Endothelial cell of umbilical vein (primary cell): ENCODE measurements around the gene RGS9. TPM values are rescaled to one million over a fixed set of nuclear protein-coding genes. Genes with fewer than 3 reads are reported as not detected.

Experiments
- BruUV-seq: library from RNA; stranded (reverse); fragments of 400-500 nt; replicated peaks from 2 replicates; lab custom pipeline; 2021; lab: Mats Ljungman, UMichigan
- CTCF ChIA-PET: fragments of 300-600, 350-600 bp; sonication (Branson Sonifier 250); formaldehyde crosslinking; loops from one replicate; lab custom pipeline; 2021; ENCODE audit warnings: antibody characterized with exemption, inconsistent platforms; lab: Charles Lee
- POLR2A ChIA-PET: fragments of 300-600, 350-600 bp; sonication (Branson Sonifier 250); formaldehyde crosslinking; loops from one replicate; lab custom pipeline; 2021; ENCODE audit warnings: antibody characterized with exemption, inconsistent platforms; lab: Charles Lee
- DNase-seq: peaks from one replicate; pipeline ENCODE4 v3.0.0-alpha.2; 2011; ENCODE audit warnings: low read depth, low spot score
- FAIRE-seq: peaks from 2 replicates; lab custom pipeline; 2011; peaks lifted over from hg19 to GRCh38; lab: Jason Lieb, UNC
- H2AFZ ChIP-seq: 2 replicates; pipeline ENCODE4 v1.6.0; 2012; ENCODE audit warnings: low read depth, low read length, control low read depth, inconsistent platforms
- H3K27ac ChIP-seq: 2 replicates; pipeline ENCODE4 v1.5.1; 2011; ENCODE audit warnings: low read depth, mild to moderate bottlenecking, control low read depth, low read length, moderate library complexity; ENCODE audit not compliant: insufficient read depth
- H3K27me3 ChIP-seq, 2 experiments: 2 replicates each; pipeline versions ENCODE4 v1.6.0 to v1.6.1; 2011; ENCODE audit warnings: low read length in 2 of 2, mixed read lengths in 1 of 2; ENCODE audit not compliant: control insufficient read depth in 2 of 2, insufficient read depth in 2 of 2
- H3K36me3 ChIP-seq, 2 experiments: 2 replicates in 1 of 2; 3 replicates in 1 of 2; pipeline ENCODE4 v1.5.1; 2011; ENCODE audit warnings: low read length in 2 of 2, mild to moderate bottlenecking in 1 of 2, moderate library complexity in 1 of 2; ENCODE audit not compliant: control insufficient read depth in 2 of 2, insufficient read depth in 2 of 2; ENCODE audit errors: extremely low read depth in 1 of 2
- H3K4me1 ChIP-seq: 3 replicates; pipeline ENCODE4 v1.5.1; 2011; ENCODE audit warnings: mild to moderate bottlenecking, low read length; ENCODE audit not compliant: control insufficient read depth, insufficient read depth; ENCODE audit errors: extremely low read depth
- H3K4me2 ChIP-seq: 2 replicates; pipeline ENCODE4 v1.6.1; 2011; ENCODE audit warnings: low read length, control low read depth, mixed read lengths; ENCODE audit not compliant: insufficient read depth
- H3K4me3 ChIP-seq, 3 experiments: fragments of 200-600 bp in 1 of 3; sonication (generic), shearing (Covaris generic) in 1 of 3; replicated peaks in 1 of 3; 2 replicates each; pipeline ENCODE4 v1.5.1; 2011 to 2016; ENCODE audit warnings: control low read depth in 3 of 3, low read length in 3 of 3, mild to moderate bottlenecking in 2 of 3, inconsistent platforms in 1 of 3, low read depth in 1 of 3, moderate library complexity in 1 of 3; ENCODE audit not compliant: insufficient read depth in 1 of 3
- H3K79me2 ChIP-seq: 2 replicates; pipeline ENCODE4 v1.6.0; 2012; ENCODE audit warnings: low read length, inconsistent platforms; ENCODE audit not compliant: control insufficient read depth, insufficient read depth
- H3K9ac ChIP-seq: replicated peaks from 2 replicates; pipeline ENCODE3; 2011; ENCODE audit warnings: low read length, control low read depth; ENCODE audit not compliant: insufficient read depth; ENCODE audit errors: extremely low read depth
- H3K9me1 ChIP-seq: replicated peaks from 3 replicates; pipeline ENCODE4 v1.6.0; 2011; ENCODE audit warnings: mild to moderate bottlenecking, low read length; ENCODE audit not compliant: control insufficient read depth, insufficient read depth; ENCODE audit errors: extremely low read depth
- H3K9me3 ChIP-seq: replicated peaks from 2 replicates; pipeline ENCODE4 v1.5.1; 2012; ENCODE audit warnings: low read length, inconsistent platforms; ENCODE audit not compliant: control insufficient read depth, insufficient read depth
- H4K20me1 ChIP-seq: replicated peaks from 2 replicates; pipeline ENCODE3; 2011; ENCODE audit warnings: mild to moderate bottlenecking, low read length; ENCODE audit not compliant: control insufficient read depth, insufficient read depth; ENCODE audit errors: extremely low read depth
- FOS ChIP-seq: IDR thresholded peaks from 2 replicates; pipeline ENCODE4 v1.6.1; 2011; ENCODE audit warnings: mild to moderate bottlenecking, low read length, moderate library complexity, borderline replicate concordance; ENCODE audit not compliant: insufficient read depth
- GATA2 ChIP-seq: IDR thresholded peaks from 2 replicates; pipeline ENCODE4 v1.7.0; 2011; ENCODE audit warnings: low read depth, mild to moderate bottlenecking, moderate library complexity, mixed read lengths, low read length; ENCODE audit not compliant: insufficient read length, insufficient read depth
- JUN ChIP-seq: IDR thresholded peaks from 2 replicates; pipeline ENCODE4 v1.6.1; 2011; ENCODE audit warnings: borderline replicate concordance, low read depth; ENCODE audit not compliant: insufficient read length, insufficient read depth
- POLR2A ChIP-seq: IDR thresholded peaks from 2 replicates; pipeline ENCODE4 v1.6.1; 2012; ENCODE audit warnings: low read depth, mild to moderate bottlenecking, control low read depth, low read length
- POLR2AphosphoS5 ChIP-seq: IDR thresholded peaks from 2 replicates; pipeline ENCODE4 v1.6.1; 2012; ENCODE audit warnings: low read depth, mild to moderate bottlenecking, control low read depth, low read length, moderate library complexity; ENCODE audit not compliant: insufficient read depth
- dilution Hi-C: fragments of 300-500 bp; cut with MboI; formaldehyde crosslinking; loops from one replicate; pipeline ENCODE4 v1.15.0; 2019; ENCODE audit warnings: low sequenced_read_pairs; ENCODE audit not compliant: extremely low pct_ligation_motif_present
- intact Hi-C: fragments of 100-400 bp; cut with micrococcal nuclease; formaldehyde crosslinking; loops from one replicate; pipeline ENCODE4 v1.10.0; 2022
- polyA plus RNA-seq, 4 experiments: library from polyadenylated mRNA; depleted of rRNA in 3 of 4; stranded (reverse) in 3 of 4; unstranded in 1 of 4; fragments of >200 nt; gene quantifications; 2 replicates each; pipeline versions ENCODE4 v1.2.1 to v1.2.3, GENCODE V29; 2011 to 2012; ENCODE audit warnings: missing spikeins in 1 of 4
- total RNA-seq: library from RNA; stranded (reverse); gene quantifications from 2 replicates; pipeline ENCODE4 v1.2.3, GENCODE V29; 2021
- TF ChIP-seq, protein P1 (sequence below): IDR thresholded peaks from 2 replicates; pipeline ENCODE4 v1.6.1; 2011; ENCODE audit not compliant: insufficient read depth, insufficient read length
- TF ChIP-seq, protein P2 (sequence below), 2 donors: IDR thresholded peaks; 1 replicate in 1 of 2; 2 replicates in 1 of 2; pipeline ENCODE4 v1.5.1; 2011; ENCODE audit warnings: low read length in 2 of 2, mild to moderate bottlenecking in 2 of 2, moderate library complexity in 2 of 2, control low read depth in 1 of 2, inconsistent platforms in 1 of 2, low read depth in 1 of 2; ENCODE audit not compliant: insufficient read depth in 1 of 2; ENCODE audit errors: extremely low read depth in 1 of 2

Gene RGS9
- total and polyA plus RNA-seq, 2 donors (not counting 3 experiments of a cell fraction or from before 2014, with no cell fraction given) = 0.61 to 1.4 TPM

DNA sequence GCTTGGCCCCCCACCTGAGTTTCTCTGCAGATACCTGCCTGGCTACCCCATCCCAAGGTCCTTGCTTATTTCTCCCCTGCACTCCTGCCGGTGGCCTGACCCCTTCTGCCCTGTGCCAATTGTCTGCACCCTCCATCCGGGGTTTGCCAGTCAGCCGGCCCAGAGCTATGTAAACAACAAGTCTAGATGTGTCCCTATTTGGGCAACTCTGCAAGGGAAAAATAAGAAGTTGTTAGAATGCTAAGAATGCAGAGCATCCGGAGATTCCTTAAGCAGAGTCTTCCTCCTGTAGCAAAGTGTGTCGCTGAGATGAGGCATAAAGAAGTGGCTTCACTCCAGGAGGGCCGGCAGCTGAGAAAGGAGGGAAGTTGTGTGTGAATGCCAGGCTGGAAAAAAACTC, 46.6 kb downstream of the RGS9 start:
- no TSS peak for BruUV-seq
- peak; percentile 29 for TF ChIP-seq FOS
- no peak for TF ChIP-seq JUN
- H3K36me3 ChIP-seq = no peaks in the 10 kb centered on the region
- peaks cover 28% of the 10 kb centered on the region for H3K4me1 ChIP-seq
- H3K9me1 ChIP-seq = no peaks in the 10 kb centered on the region
- DNase-seq (peak; percentile 51), FAIRE-seq (peak; percentile 88)
- H3K79me2 ChIP-seq = no peaks in the 10 kb centered on the region
- intact Hi-C loops (loop anchor here (1.0 kb wide), 1 partner anchor 12 kb away; no protein-coding TSS in a partner anchor), dilution Hi-C loops (no loop called here)
- no peaks in the 10 kb centered on the region for H4K20me1 ChIP-seq
- H3K4me2 ChIP-seq = peak overlapping the region; percentile 66
- H3K27ac ChIP-seq = peak overlapping the region; percentile 22
- H3K9ac ChIP-seq = peak overlapping the region; percentile 39
- H2AFZ ChIP-seq = no peak overlapping the region
- H3K4me3 ChIP-seq = no peak overlapping the region
- no peaks in the 10 kb centered on the region for H3K9me3 ChIP-seq
- POLR2A ChIA-PET = no interaction called here
- CTCF ChIA-PET = interaction anchor here (0.8 to 1.4 kb wide), 4 partner anchors 9 to 982 kb away, joined by 3 to 5 read pairs (median 3); partner anchors contain the start of gene RGS9
- peaks cover 0 to 6% of the 10 kb centered on the region in 2 experiments for H3K27me3 ChIP-seq

DNA sequence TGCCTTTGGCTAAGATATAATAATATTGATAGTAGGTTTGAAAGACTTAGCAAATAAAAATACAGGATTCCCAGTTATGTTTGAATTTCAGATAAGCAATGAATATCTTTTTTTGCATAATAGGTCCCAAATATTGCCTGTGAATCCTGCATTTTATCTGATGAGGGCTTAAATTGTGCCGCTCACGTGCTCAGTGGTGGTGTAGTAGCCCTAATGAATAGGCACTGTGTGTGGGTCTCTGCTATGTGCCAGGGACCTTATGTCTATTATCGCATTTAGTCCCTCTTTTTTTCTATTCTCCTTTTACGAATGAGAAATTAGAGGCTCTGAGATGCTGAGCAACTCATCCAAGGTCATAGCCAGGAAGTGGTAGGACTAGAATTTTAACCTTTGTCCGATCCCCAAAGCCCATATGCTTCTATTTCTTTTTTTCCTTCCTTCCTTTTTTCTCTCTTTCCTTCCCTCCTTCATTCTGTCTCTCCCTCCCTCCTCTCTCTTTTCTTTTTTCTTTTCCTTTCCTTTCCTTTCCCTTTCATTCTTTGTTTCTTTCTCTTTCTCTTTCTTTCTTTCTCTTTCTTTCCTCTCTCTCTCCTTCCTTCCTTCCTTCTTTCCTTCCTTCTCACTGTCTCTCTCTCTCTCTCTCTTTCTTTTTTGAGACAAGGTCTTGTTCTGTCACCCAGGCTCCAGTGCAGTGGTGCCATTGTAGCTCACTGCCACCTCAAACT, 47.2 kb downstream of the RGS9 start:
- CTCF ChIA-PET = interaction anchor here (0.8 to 1.4 kb wide), 3 partner anchors 9 to 981 kb away, joined by 3 to 5 read pairs (median 3); partner anchors contain the start of gene RGS9
- peak overlapping the region; percentile 66 for H3K4me2 ChIP-seq
- no peaks in the 10 kb centered on the region for H3K36me3 ChIP-seq
- H3K4me1 ChIP-seq = peaks cover 24% of the 10 kb centered on the region
- H3K9me1 ChIP-seq = no peaks in the 10 kb centered on the region
- peak overlapping the region; percentile 22 for H3K27ac ChIP-seq
- intact Hi-C loops = no loop called here
- POLR2A ChIA-PET = no interaction called here
- FAIRE-seq (no peak), DNase-seq (no peak)
- TF ChIP-seq POLR2A = no peak
- TF ChIP-seq, protein P1, sequence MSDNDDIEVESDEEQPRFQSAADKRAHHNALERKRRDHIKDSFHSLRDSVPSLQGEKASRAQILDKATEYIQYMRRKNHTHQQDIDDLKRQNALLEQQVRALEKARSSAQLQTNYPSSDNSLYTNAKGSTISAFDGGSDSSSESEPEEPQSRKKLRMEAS = no peak
- TF ChIP-seq POLR2AphosphoS5 = no peak
- TF ChIP-seq, protein P2, sequence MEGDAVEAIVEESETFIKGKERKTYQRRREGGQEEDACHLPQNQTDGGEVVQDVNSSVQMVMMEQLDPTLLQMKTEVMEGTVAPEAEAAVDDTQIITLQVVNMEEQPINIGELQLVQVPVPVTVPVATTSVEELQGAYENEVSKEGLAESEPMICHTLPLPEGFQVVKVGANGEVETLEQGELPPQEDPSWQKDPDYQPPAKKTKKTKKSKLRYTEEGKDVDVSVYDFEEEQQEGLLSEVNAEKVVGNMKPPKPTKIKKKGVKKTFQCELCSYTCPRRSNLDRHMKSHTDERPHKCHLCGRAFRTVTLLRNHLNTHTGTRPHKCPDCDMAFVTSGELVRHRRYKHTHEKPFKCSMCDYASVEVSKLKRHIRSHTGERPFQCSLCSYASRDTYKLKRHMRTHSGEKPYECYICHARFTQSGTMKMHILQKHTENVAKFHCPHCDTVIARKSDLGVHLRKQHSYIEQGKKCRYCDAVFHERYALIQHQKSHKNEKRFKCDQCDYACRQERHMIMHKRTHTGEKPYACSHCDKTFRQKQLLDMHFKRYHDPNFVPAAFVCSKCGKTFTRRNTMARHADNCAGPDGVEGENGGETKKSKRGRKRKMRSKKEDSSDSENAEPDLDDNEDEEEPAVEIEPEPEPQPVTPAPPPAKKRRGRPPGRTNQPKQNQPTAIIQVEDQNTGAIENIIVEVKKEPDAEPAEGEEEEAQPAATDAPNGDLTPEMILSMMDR (IDR thresholded peaks at IDR 0.05; ENCODE audit: extremely low read depth in 1 of 2, insufficient read depth in 1 of 2, low read depth in 1 of 2, low read length in 2 of 2) = no peak
- TF ChIP-seq JUN = no peak
- no peak for TF ChIP-seq GATA2
- H3K9me3 ChIP-seq = no peaks in the 10 kb centered on the region
- H4K20me1 ChIP-seq = no peaks in the 10 kb centered on the region
- peak overlapping the region; percentile 39 for H3K9ac ChIP-seq
- no peaks in the 10 kb centered on the region for H3K79me2 ChIP-seq
- H3K4me3 ChIP-seq = no peak overlapping the region
- H3K27me3 ChIP-seq = peaks cover 0 to 6% of the 10 kb centered on the region in 2 experiments
- dilution Hi-C loops = no loop called here
- TSS peak; percentile 95 for BruUV-seq
- no peak overlapping the region for H2AFZ ChIP-seq
